PC-9 (cell line): ENCODE data around the gene SH3RF2.

ENCODE experiments used
- CTCF ChIP-seq: fragments of 200-600 bp; sonication (generic); conservative IDR thresholded peaks from 2 replicates; pipeline ENCODE4 v1.6.1; 2017; ENCODE audit warnings: mixed run types, antibody characterized with exemption, mild to moderate bottlenecking, moderate library complexity
- EZH2 ChIP-seq: fragments of 200-600 bp; sonication (generic); IDR thresholded peaks from 2 replicates; pipeline ENCODE4 v1.8.0; 2017; ENCODE audit warnings: antibody characterized with exemption, low read depth

GRCh38 chr5:145902421-145902820 lies 34.0 kb upstream of the SH3RF2 start:
- TF ChIP-seq CTCF: no peak
- no peak for TF ChIP-seq EZH2
